Measurements from ENCODE around the gene CRLF3. TPM values are rescaled to one million over a fixed set of nuclear protein-coding genes. Genes with fewer than 3 reads are reported as not detected.

Gene CRLF3
- total RNA-seq = 43.2 and 46.4 TPM in 2 replicates

- Mint-ChIP-seq H3K36me3 (ENCODE audit: low read depth) (peaks cover 10% of the 10 kb centered on the region), H3K4me3 (peak within 1 kb of the TSS; percentile 94), H3K4me1 (peaks cover 31% of the 10 kb centered on the region), H3K27ac (peak within 1 kb of the TSS; percentile 95), H3K9me3 (no peaks in the 10 kb centered on the region), H3K27me3 (no peaks in the 10 kb centered on the region)
- intact Hi-C loops (cut with micrococcal nuclease) = loop anchor here (1.0 to 10.0 kb wide), 7 partner anchors 9 to 710 kb away; partner anchors contain the start of genes EVI2B and NSRP1
- DNase-seq = peak; percentile 97
Observed at GRCh38 chr17:30824356-30825145, at the start of gene CRLF3. TSS of gene CRLF3 (minus strand) at chr17:30824692. CDS start at chr17:30824651, 41 bp downstream.

GRCh38 chr17:30869005-30869404, 44.5 kb upstream of the CRLF3 start:
- peaks cover 39% of the 10 kb centered on the region for H3K36me3 Mint-ChIP-seq (ENCODE audit: low read depth)
- H3K9me3 Mint-ChIP-seq = no peaks in the 10 kb centered on the region
- DNase-seq = no peak

GRCh38 chr17:30864636-30865035, 40.1 kb upstream of the CRLF3 start:
- Mint-ChIP-seq H3K9me3 (no peaks in the 10 kb centered on the region), H3K4me1 (no peaks in the 10 kb centered on the region), H3K27me3 (no peaks in the 10 kb centered on the region), H3K27ac (no peak overlapping the region), H3K36me3 (ENCODE audit: low read depth) (peaks cover 39% of the 10 kb centered on the region), H3K4me3 (no peak overlapping the region)
- intact Hi-C loops (cut with micrococcal nuclease) = no loop called here
- DNase-seq = no peak

More at GRCh38 chr17:30869005-30869404, 44.5 kb upstream of the CRLF3 start:
- Mint-ChIP-seq H3K27ac (no peak overlapping the region), H3K4me1 (peaks cover 2% of the 10 kb centered on the region), H3K4me3 (no peak overlapping the region), H3K27me3 (no peaks in the 10 kb centered on the region)
- intact Hi-C loops (cut with micrococcal nuclease) = no loop called here

- no peaks in the 10 kb centered on the region for H3K4me1 Mint-ChIP-seq
- no peak overlapping the region for H3K4me3 Mint-ChIP-seq
- no peak for DNase-seq
- no peaks in the 10 kb centered on the region for H3K9me3 Mint-ChIP-seq
- intact Hi-C loops (cut with micrococcal nuclease) = no loop called here
- no peak overlapping the region for H3K27ac Mint-ChIP-seq
- no peaks in the 10 kb centered on the region for H3K27me3 Mint-ChIP-seq
- peaks cover 27% of the 10 kb centered on the region for H3K36me3 Mint-ChIP-seq (ENCODE audit: low read depth)
Observed at GRCh38 chr17:30858556-30859250, 34.2 kb upstream of the CRLF3 start.

GRCh38 chr17:30854146-30854545, 29.7 kb upstream of the CRLF3 start:
- Mint-ChIP-seq H3K4me1 (no peaks in the 10 kb centered on the region), H3K9me3 (no peaks in the 10 kb centered on the region), H3K27ac (no peak overlapping the region), H3K36me3 (ENCODE audit: low read depth) (peaks cover 29% of the 10 kb centered on the region), H3K27me3 (no peaks in the 10 kb centered on the region), H3K4me3 (no peak overlapping the region)
- no peak for DNase-seq
- intact Hi-C loops (cut with micrococcal nuclease) = no loop called here

GRCh38 chr17:30848021-30848420, 23.5 kb upstream of the CRLF3 start:
- H3K27ac Mint-ChIP-seq = no peak overlapping the region
- no peaks in the 10 kb centered on the region for H3K4me1 Mint-ChIP-seq
- H3K9me3 Mint-ChIP-seq = no peaks in the 10 kb centered on the region
- intact Hi-C loops (cut with micrococcal nuclease) = no loop called here
- H3K27me3 Mint-ChIP-seq = no peaks in the 10 kb centered on the region
- no peak for DNase-seq
- H3K4me3 Mint-ChIP-seq = no peak overlapping the region
- peaks cover 37% of the 10 kb centered on the region for H3K36me3 Mint-ChIP-seq (ENCODE audit: low read depth)

- Mint-ChIP-seq H3K4me3 (no peak overlapping the region), H3K27me3 (no peaks in the 10 kb centered on the region), H3K27ac (no peak overlapping the region), H3K9me3 (no peaks in the 10 kb centered on the region), H3K4me1 (peaks cover 7% of the 10 kb centered on the region), H3K36me3 (ENCODE audit: low read depth) (peaks cover 39% of the 10 kb centered on the region)
- intact Hi-C loops (cut with micrococcal nuclease) = no loop called here
- DNase-seq = no peak
Observed at GRCh38 chr17:30840771-30841170, 16.3 kb upstream of the CRLF3 start.

- Mint-ChIP-seq H3K9me3 (no peaks in the 10 kb centered on the region), H3K27me3 (no peaks in the 10 kb centered on the region), H3K36me3 (ENCODE audit: low read depth) (peaks cover 45% of the 10 kb centered on the region), H3K4me3 (no peak overlapping the region), H3K4me1 (peaks cover 16% of the 10 kb centered on the region), H3K27ac (no peak overlapping the region)
- DNase-seq = no peak
- intact Hi-C loops (cut with micrococcal nuclease) = no loop called here
Observed at GRCh38 chr17:30838202-30838807, 13.8 kb upstream of the CRLF3 start.

GRCh38 chr17:30832438-30833124, 8.1 kb upstream of the CRLF3 start:
- Mint-ChIP-seq H3K4me3 (peak overlapping the region; percentile 98), H3K27me3 (no peaks in the 10 kb centered on the region), H3K4me1 (peaks cover 28% of the 10 kb centered on the region), H3K9me3 (no peaks in the 10 kb centered on the region), H3K36me3 (ENCODE audit: low read depth) (peaks cover 26% of the 10 kb centered on the region), H3K27ac (peak overlapping the region; percentile 98)
- DNase-seq = no peak
- intact Hi-C loops (cut with micrococcal nuclease) = loop anchor here (1.0 kb wide), 1 partner anchor 8 kb away; the partner anchor contains the start of gene CRLF3

GRCh38 chr17:30831663-30832437, 7.4 kb upstream of the CRLF3 start, which contains the start of gene ATAD5:
TSS of gene ATAD5 (plus strand) at chr17:30831966. CDS start at chr17:30832348, 382 bp downstream.
- Mint-ChIP-seq H3K4me1 (peaks cover 28% of the 10 kb centered on the region), H3K27ac (peak within 1 kb of the TSS; percentile 98), H3K9me3 (no peaks in the 10 kb centered on the region), H3K4me3 (peak within 1 kb of the TSS; percentile 98), H3K27me3 (no peaks in the 10 kb centered on the region), H3K36me3 (ENCODE audit: low read depth) (peaks cover 23% of the 10 kb centered on the region)
- intact Hi-C loops (cut with micrococcal nuclease) = no loop called here
- DNase-seq = peak; percentile 97

GRCh38 chr17:30831257-30831656, 6.8 kb upstream of the CRLF3 start:
- Mint-ChIP-seq H3K9me3 (no peaks in the 10 kb centered on the region), H3K4me1 (peaks cover 28% of the 10 kb centered on the region), H3K36me3 (ENCODE audit: low read depth) (peaks cover 19% of the 10 kb centered on the region), H3K4me3 (peak overlapping the region; percentile 98), H3K27ac (peak overlapping the region; percentile 98), H3K27me3 (no peaks in the 10 kb centered on the region)
- intact Hi-C loops (cut with micrococcal nuclease) = no loop called here
- DNase-seq = peak; percentile 73

- H3K27ac Mint-ChIP-seq = no peak overlapping the region
- no peaks in the 10 kb centered on the region for H3K9me3 Mint-ChIP-seq
- intact Hi-C loops (cut with micrococcal nuclease) = loop anchor here (10.0 kb wide), 2 partner anchors 486 to 714 kb away; partner anchors contain the start of genes EVI2B and NSRP1
Observed at GRCh38 chr17:30829022-30829421, 4.5 kb upstream of the CRLF3 start.

GRCh38 chr17:30827082-30827481, 2.6 kb upstream of the CRLF3 start:
- Mint-ChIP-seq H3K27ac (no peak overlapping the region), H3K4me3 (no peak overlapping the region), H3K9me3 (no peaks in the 10 kb centered on the region), H3K27me3 (no peaks in the 10 kb centered on the region), H3K4me1 (peaks cover 18% of the 10 kb centered on the region), H3K36me3 (ENCODE audit: low read depth) (peaks cover 8% of the 10 kb centered on the region)
- intact Hi-C loops (cut with micrococcal nuclease) = loop anchor here (10.0 kb wide), 2 partner anchors 488 to 712 kb away; partner anchors contain the start of genes EVI2B and NSRP1
- DNase-seq = no peak

More at GRCh38 chr17:30829022-30829421, 4.5 kb upstream of the CRLF3 start:
- DNase-seq = no peak
- Mint-ChIP-seq H3K4me3 (no peak overlapping the region), H3K36me3 (ENCODE audit: low read depth) (peaks cover 4% of the 10 kb centered on the region), H3K4me1 (peaks cover 20% of the 10 kb centered on the region), H3K27me3 (no peaks in the 10 kb centered on the region)
